ENCODE data around the gene DLGAP1. TPM values are rescaled to one million over a fixed set of nuclear protein-coding genes. Genes with fewer than 3 reads are reported as not detected.

DLGAP1 gene
- total RNA-seq, 1 experiment from 2014 or later = 23.2 TPM

DNA sequence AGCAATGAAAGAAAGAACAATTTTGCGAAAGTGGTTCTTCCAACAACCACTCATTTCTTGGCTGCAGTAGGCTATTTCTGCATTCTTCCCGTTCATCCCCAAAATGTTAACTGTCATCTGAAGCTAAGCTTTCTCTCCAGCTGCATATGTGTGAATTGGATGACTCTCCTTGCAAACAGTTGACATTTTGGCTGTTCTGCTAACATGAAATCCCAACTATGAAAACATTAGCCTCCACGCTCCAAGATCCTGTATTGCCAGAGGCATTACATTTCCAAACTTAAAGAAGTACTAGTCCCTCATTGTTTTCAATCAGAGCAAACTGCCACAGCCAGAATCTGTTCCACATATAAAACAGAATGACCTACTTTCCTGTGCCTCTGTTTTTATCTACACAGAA is 916.7 kb downstream of the DLGAP1 start:
- Histone ChIP-seq H3K14ac (ENCODE audit: insufficient read depth, low read length) (no peak overlapping the region), H3K27ac (ENCODE audit: insufficient read length, low read depth, low read length) (no peak overlapping the region), H3K23me2 (ENCODE audit: insufficient read length, low read depth, low read length, poor library complexity, severe bottlenecking) (peaks cover 4% of the 10 kb centered on the region), H3K79me1 (ENCODE audit: insufficient read depth, low read depth, low read length, poor library complexity, severe bottlenecking) (no peaks in the 10 kb centered on the region), H3K27me3 (ENCODE audit: insufficient read depth, low read length) (no peaks in the 10 kb centered on the region), H3K4me2 (ENCODE audit: insufficient read depth, insufficient read length, low read length) (no peak overlapping the region), H3K23ac (ENCODE audit: insufficient read length, low read depth, low read length) (no peak overlapping the region), H4K8ac (replicated peaks; ENCODE audit: insufficient read length, low read depth, low read length) (no peak overlapping the region), H3K56ac (ENCODE audit: insufficient read length, low read depth, low read length) (no peak overlapping the region), H2BK5ac (ENCODE audit: insufficient read length, low read length) (no peak overlapping the region), H2BK15ac (ENCODE audit: low read depth, low read length) (no peak overlapping the region), H2AK5ac (ENCODE audit: insufficient read length, low read length) (no peak overlapping the region), H3T11ph (ENCODE audit: low read length) (no peak overlapping the region), H2BK120ac (ENCODE audit: low read depth, low read length, poor library complexity, severe bottlenecking) (no peak overlapping the region), H4K5ac (ENCODE audit: insufficient read length, low read depth, low read length) (no peak overlapping the region), H3K9me3 (ENCODE audit: control insufficient read depth, low read depth, low read length) (no peaks in the 10 kb centered on the region), H2BK20ac (ENCODE audit: low read depth, low read length, poor library complexity, severe bottlenecking) (no peak overlapping the region), H3K9ac (ENCODE audit: extremely low read depth, insufficient read length, low read length) (no peak overlapping the region), H4K91ac (ENCODE audit: insufficient read length, low read depth, low read length) (no peak overlapping the region), H3K79me2 (ENCODE audit: insufficient read depth, low read length) (no peaks in the 10 kb centered on the region), H4K20me1 (ENCODE audit: control insufficient read depth, insufficient read depth, insufficient read length) (no peaks in the 10 kb centered on the region), H3K4me1 (ENCODE audit: insufficient read depth, low read length) (no peaks in the 10 kb centered on the region; the same call in 1 of the 2 replicates), H3K18ac (ENCODE audit: insufficient read length, low read depth, low read length) (no peak overlapping the region), H2AFZ (ENCODE audit: low read length) (no peak overlapping the region), H2BK12ac (ENCODE audit: insufficient read length, low read depth, low read length) (no peak overlapping the region), H3K4ac (ENCODE audit: low read depth, low read length) (no peak overlapping the region)
- Mint-ChIP-seq H3K9me3 (peaks cover 0 to 7% of the 10 kb centered on the region in 2 experiments; a peak in 2 of 5 replicates), H3K4me3 (no peak overlapping the region), H3K27me3 (ENCODE audit: low read depth) (no peaks in the 10 kb centered on the region; the same call in none of the 2 replicates), H3K4me1 (peaks cover 21 to 23% of the 10 kb centered on the region in 2 experiments), H3K36me3 (ENCODE audit: insufficient read depth in 1 of 3, low read depth in 3 of 3) (peaks cover 4 to 17% (median 7%) of the 10 kb centered on the region in 3 experiments), H3K27ac (no peak overlapping the region)
- TF ChIP-seq, protein P1, sequence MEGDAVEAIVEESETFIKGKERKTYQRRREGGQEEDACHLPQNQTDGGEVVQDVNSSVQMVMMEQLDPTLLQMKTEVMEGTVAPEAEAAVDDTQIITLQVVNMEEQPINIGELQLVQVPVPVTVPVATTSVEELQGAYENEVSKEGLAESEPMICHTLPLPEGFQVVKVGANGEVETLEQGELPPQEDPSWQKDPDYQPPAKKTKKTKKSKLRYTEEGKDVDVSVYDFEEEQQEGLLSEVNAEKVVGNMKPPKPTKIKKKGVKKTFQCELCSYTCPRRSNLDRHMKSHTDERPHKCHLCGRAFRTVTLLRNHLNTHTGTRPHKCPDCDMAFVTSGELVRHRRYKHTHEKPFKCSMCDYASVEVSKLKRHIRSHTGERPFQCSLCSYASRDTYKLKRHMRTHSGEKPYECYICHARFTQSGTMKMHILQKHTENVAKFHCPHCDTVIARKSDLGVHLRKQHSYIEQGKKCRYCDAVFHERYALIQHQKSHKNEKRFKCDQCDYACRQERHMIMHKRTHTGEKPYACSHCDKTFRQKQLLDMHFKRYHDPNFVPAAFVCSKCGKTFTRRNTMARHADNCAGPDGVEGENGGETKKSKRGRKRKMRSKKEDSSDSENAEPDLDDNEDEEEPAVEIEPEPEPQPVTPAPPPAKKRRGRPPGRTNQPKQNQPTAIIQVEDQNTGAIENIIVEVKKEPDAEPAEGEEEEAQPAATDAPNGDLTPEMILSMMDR (conservative IDR thresholded peaks at IDR 0.05) = no peak
- no CpG with 5 or more reads among the region's 3 CpGs for WGBS (ENCODE audit: extremely low coverage, insufficient read length, low lambda C conversion rate)
- DNase-seq = no peak
